Thymus (tissue), 14 donors: ENCODE data around the gene MASP2. TPM values are rescaled to one million over a fixed set of nuclear protein-coding genes. Genes with fewer than 3 reads are reported as not detected.
"Not testable (repeated sequence)": the region's sequence is repeated elsewhere in the genome, so short reads cannot be mapped to it uniquely, and the experiment has no call there.

Experiments used
- DNase-seq, 9 donors: peaks; one replicate each; pipeline ENCODE4 v3.0.0-alpha.2; 2013; ENCODE audit warnings: low spot score in 9 of 9, low read depth in 6 of 9, missing footprints in 1 of 9
- H3K27ac ChIP-seq, 2 donors: one replicate each; pipeline ENCODE4 v1.5.1; 2013; ENCODE audit warnings: control low read depth in 1 of 2, low read depth in 1 of 2, low read length in 1 of 2, mild to moderate bottlenecking in 1 of 2, moderate library complexity in 1 of 2
- H3K27me3 ChIP-seq, 2 donors: one replicate each; pipeline ENCODE4 v1.5.1; 2013; ENCODE audit warnings: low read length in 1 of 2; ENCODE audit not compliant: control insufficient read depth in 2 of 2, insufficient read depth in 1 of 2
- H3K36me3 ChIP-seq, 2 donors: one replicate each; pipeline ENCODE4 v1.5.1; 2013; ENCODE audit warnings: low read length in 1 of 2, mild to moderate bottlenecking in 1 of 2, moderate library complexity in 1 of 2; ENCODE audit not compliant: control insufficient read depth in 2 of 2, insufficient read depth in 2 of 2
- H3K4me1 ChIP-seq, 2 donors: one replicate each; pipeline ENCODE4 v1.5.1; 2013; ENCODE audit warnings: low read length in 2 of 2; ENCODE audit not compliant: control insufficient read depth in 2 of 2, insufficient read depth in 2 of 2
- H3K4me3 ChIP-seq, 2 donors: one replicate each; pipeline ENCODE4 v1.5.1; 2013; ENCODE audit warnings: low read length in 2 of 2, control low read depth in 1 of 2, mild to moderate bottlenecking in 1 of 2
- H3K9me3 ChIP-seq, 2 donors: one replicate each; pipeline ENCODE4 v1.5.1; 2013; ENCODE audit warnings: low read length in 1 of 2, mild to moderate bottlenecking in 1 of 2; ENCODE audit not compliant: control insufficient read depth in 2 of 2, insufficient read depth in 1 of 2
- WGBS: extraction: QIAGEN DNeasy Blood & Tissue Kit; methylation state at CpG from one replicate; pipeline ENCODE4 v1.1.7; 2013; 5-methylcytosine and 5-hydroxymethylcytosine counted together
- long read RNA-seq, 10 donors: transcript quantifications; one replicate each; lab custom pipeline, GENCODE V29; 2026
- polyA plus RNA-seq: library from polyadenylated mRNA; stranded (reverse); fragments of 200-250 nt; gene quantifications from one replicate; pipeline ENCODE4 v1.2.3, GENCODE V29; 2013
- total RNA-seq: library from RNA; stranded (reverse); fragments of 120-200 nt; gene quantifications from one replicate; pipeline ENCODE4 v1.2.4, GENCODE V29; 2013
- donor health status: healthy.

Gene MASP2
- total RNA-seq (not detected), polyA plus RNA-seq (0.05 TPM)
- long read RNA-seq, donor 1: 0 reads
- long read RNA-seq, donor 2, partial matches to known transcripts: 78 of 78 reads
- long read RNA-seq, donor 2, other reads (novel, unspliced or antisense): 0 of 78 reads
- long read RNA-seq, donor 3: 0 reads
- long read RNA-seq, donor 4: 0 reads
- long read RNA-seq, donor 5: 0 reads
- long read RNA-seq, donor 6: 0 reads
- long read RNA-seq, donor 7: 0 reads
- long read RNA-seq, donor 8: 0 reads
- long read RNA-seq, donor 9: 0 reads
- long read RNA-seq, donor 10: 0 reads

GRCh38 chr1:11046625-11047365, at the start of gene MASP2:
TSS of gene MASP2 (minus strand) at chr1:11047239. CDS start at chr1:11047207, 32 bp downstream.
- Histone ChIP-seq H3K4me1 (no peaks in the 10 kb centered on the region), H3K27me3 (no peaks in the 10 kb centered on the region), H3K4me3 (no peak within 1 kb of the TSS), H3K9me3 (peaks cover 0 to 1% of the 10 kb centered on the region in 2 donors), H3K27ac (no peak within 1 kb of the TSS), H3K36me3 (no peaks in the 10 kb centered on the region)
- WGBS: 96% methylated on average over 28 of the region's 28 CpGs
- DNase-seq: no peak

- H3K27me3 ChIP-seq, H3K4me3 ChIP-seq, H3K9me3 ChIP-seq, DNase-seq, H3K27ac ChIP-seq, H3K4me1 ChIP-seq: not testable (repeated sequence)
- WGBS: 94% methylated on average over 2 of the region's 3 CpGs
- peaks cover 44 to 52% of the 10 kb centered on the region in 2 donors for H3K36me3 ChIP-seq
These were observed 36.7 kb upstream of the MASP2 start for GRCh38 chr1:11083784-11084183.

GRCh38 chr1:11080931-11081330, 33.9 kb upstream of the MASP2 start:
- peaks cover 44 to 57% of the 10 kb centered on the region in 2 donors for H3K36me3 ChIP-seq
- H3K27me3 ChIP-seq: no peaks in the 10 kb centered on the region
- no peak overlapping the region for H3K27ac ChIP-seq
- WGBS: 90% methylated on average over 12 of the region's 12 CpGs
- no peak overlapping the region for H3K4me3 ChIP-seq
- no peaks in the 10 kb centered on the region for H3K4me1 ChIP-seq
- DNase-seq: no peak
- H3K9me3 ChIP-seq: no peaks in the 10 kb centered on the region

- H3K27ac ChIP-seq: no peak overlapping the region
- H3K4me1 ChIP-seq: no peaks in the 10 kb centered on the region
- H3K9me3 ChIP-seq: no peaks in the 10 kb centered on the region
- DNase-seq: no peak
- 93% methylated on average over 2 of the region's 2 CpGs for WGBS
- peaks cover 65 to 78% of the 10 kb centered on the region in 2 donors for H3K36me3 ChIP-seq
- no peaks in the 10 kb centered on the region for H3K27me3 ChIP-seq
- H3K4me3 ChIP-seq: no peak overlapping the region
These were observed 31.6 kb upstream of the MASP2 start for GRCh38 chr1:11078631-11079030.

- not testable (repeated sequence) for H3K27me3 ChIP-seq, H3K4me3 ChIP-seq, DNase-seq, H3K27ac ChIP-seq, H3K9me3 ChIP-seq
- Histone ChIP-seq H3K4me1 (peaks cover 0 to 13% of the 10 kb centered on the region in 2 donors), H3K36me3 (peaks cover 81 to 89% of the 10 kb centered on the region in 2 donors)
- 99% methylated on average over 7 of the region's 7 CpGs for WGBS
These were observed 26.4 kb upstream of the MASP2 start for GRCh38 chr1:11073398-11073797.

GRCh38 chr1:11072216-11072917, 25.3 kb upstream of the MASP2 start:
- H3K27me3 ChIP-seq: no peaks in the 10 kb centered on the region
- DNase-seq: no peak
- H3K36me3 ChIP-seq: peaks cover 89 to 93% of the 10 kb centered on the region in 2 donors
- 90% methylated on average over 13 of the region's 13 CpGs for WGBS
- H3K9me3 ChIP-seq: no peaks in the 10 kb centered on the region
- H3K4me3 ChIP-seq: no peak overlapping the region
- no peak overlapping the region for H3K27ac ChIP-seq
- peaks cover 0 to 13% of the 10 kb centered on the region in 2 donors for H3K4me1 ChIP-seq

- no peak overlapping the region for H3K27ac ChIP-seq
- peaks cover 88 to 90% of the 10 kb centered on the region in 2 donors for H3K36me3 ChIP-seq
- H3K4me1 ChIP-seq: peaks cover 0 to 13% of the 10 kb centered on the region in 2 donors
- H3K4me3 ChIP-seq: no peak overlapping the region
- no peaks in the 10 kb centered on the region for H3K27me3 ChIP-seq
- no peaks in the 10 kb centered on the region for H3K9me3 ChIP-seq
- no peak for DNase-seq
- 91% methylated on average over 15 of the region's 15 CpGs for WGBS
These were observed 24.6 kb upstream of the MASP2 start for GRCh38 chr1:11071463-11072215.

- Histone ChIP-seq H3K27me3 (no peaks in the 10 kb centered on the region), H3K9me3 (no peaks in the 10 kb centered on the region), H3K4me3 (no peak overlapping the region), H3K27ac (no peak overlapping the region), H3K36me3 (peaks cover 87 to 88% of the 10 kb centered on the region in 2 donors), H3K4me1 (peaks cover 0 to 13% of the 10 kb centered on the region in 2 donors)
- DNase-seq: no peak
- 96% methylated on average over 11 of the region's 11 CpGs for whole genome bisulfite sequencing
These were observed 23.8 kb upstream of the MASP2 start for GRCh38 chr1:11070876-11071275.
